Nephron (organoid): Measurements from ENCODE around the gene SRGAP3.

Experiments
- H3K27ac Mint-ChIP-seq, 3 experiments: 2 replicates each; pipeline ENCODE4 v1.8.0; 2020; ENCODE audit warnings: mixed read lengths in 3 of 3, mild to moderate bottlenecking in 2 of 3, moderate library complexity in 1 of 3
- H3K27me3 Mint-ChIP-seq: 2 replicates; pipeline ENCODE4 v1.8.0; 2021; ENCODE audit warnings: low read depth, mild to moderate bottlenecking, moderate library complexity, mixed read lengths
- H3K36me3 Mint-ChIP-seq: 2 replicates; pipeline ENCODE4 v1.8.0; 2020; ENCODE audit warnings: low read depth, mixed read lengths
- H3K4me1 Mint-ChIP-seq: 2 replicates; pipeline ENCODE4 v1.8.0; 2020; ENCODE audit warnings: mixed read lengths
- H3K4me3 Mint-ChIP-seq, 3 experiments: 2 replicates each; pipeline ENCODE4 v1.8.0; 2020; ENCODE audit warnings: mild to moderate bottlenecking in 3 of 3, mixed read lengths in 3 of 3, moderate library complexity in 2 of 3
- H3K9me3 Mint-ChIP-seq: 2 replicates; pipeline ENCODE4 v1.8.0; 2020; ENCODE audit warnings: mixed read lengths
- TF ChIP-seq, protein P1 (sequence below), 3 experiments: fragments of 200-600 bp; sonication (generic); IDR thresholded peaks; one replicate each; pipeline ENCODE4 v1.5.0; 2021; ENCODE audit warnings: antibody characterized with exemption in 3 of 3; ENCODE audit not compliant: unreplicated experiment in 3 of 3

Gene SRGAP3

DNA sequence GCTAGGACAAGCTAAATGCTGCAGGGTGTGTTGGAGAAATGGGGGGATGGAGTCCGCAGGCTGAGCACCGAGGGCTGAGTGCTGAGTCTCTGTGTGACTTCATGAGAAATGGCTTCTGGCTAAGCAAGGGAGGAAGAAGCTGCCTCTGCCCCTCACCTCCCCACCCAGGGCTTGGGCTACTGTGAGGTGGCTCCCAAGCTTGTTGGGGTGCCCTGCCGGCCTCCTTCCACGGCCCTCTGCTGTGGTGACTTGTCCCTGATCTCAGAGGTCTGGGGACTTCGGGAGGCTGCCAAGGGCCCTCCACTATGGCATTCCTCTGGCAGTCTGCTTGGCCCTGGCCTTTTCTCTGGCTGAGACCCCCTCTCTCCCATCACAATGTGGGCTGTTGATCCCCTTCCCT is 256.1 kb downstream of the SRGAP3 start:
- Mint-ChIP-seq H3K36me3 (peaks cover 12% of the 10 kb centered on the region), H3K4me1 (peaks cover 27% of the 10 kb centered on the region), H3K27me3 (peaks cover 5% of the 10 kb centered on the region), H3K9me3 (no peaks in the 10 kb centered on the region), H3K4me3 (no peak overlapping the region), H3K27ac (no peak overlapping the region)
- TF ChIP-seq, protein P1, sequence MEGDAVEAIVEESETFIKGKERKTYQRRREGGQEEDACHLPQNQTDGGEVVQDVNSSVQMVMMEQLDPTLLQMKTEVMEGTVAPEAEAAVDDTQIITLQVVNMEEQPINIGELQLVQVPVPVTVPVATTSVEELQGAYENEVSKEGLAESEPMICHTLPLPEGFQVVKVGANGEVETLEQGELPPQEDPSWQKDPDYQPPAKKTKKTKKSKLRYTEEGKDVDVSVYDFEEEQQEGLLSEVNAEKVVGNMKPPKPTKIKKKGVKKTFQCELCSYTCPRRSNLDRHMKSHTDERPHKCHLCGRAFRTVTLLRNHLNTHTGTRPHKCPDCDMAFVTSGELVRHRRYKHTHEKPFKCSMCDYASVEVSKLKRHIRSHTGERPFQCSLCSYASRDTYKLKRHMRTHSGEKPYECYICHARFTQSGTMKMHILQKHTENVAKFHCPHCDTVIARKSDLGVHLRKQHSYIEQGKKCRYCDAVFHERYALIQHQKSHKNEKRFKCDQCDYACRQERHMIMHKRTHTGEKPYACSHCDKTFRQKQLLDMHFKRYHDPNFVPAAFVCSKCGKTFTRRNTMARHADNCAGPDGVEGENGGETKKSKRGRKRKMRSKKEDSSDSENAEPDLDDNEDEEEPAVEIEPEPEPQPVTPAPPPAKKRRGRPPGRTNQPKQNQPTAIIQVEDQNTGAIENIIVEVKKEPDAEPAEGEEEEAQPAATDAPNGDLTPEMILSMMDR (IDR thresholded peaks at IDR 0.05; ENCODE audit: unreplicated experiment in 3 of 3) = no peak

GRCh38 chr3:8992854-8993253 is 256.6 kb downstream of the SRGAP3 start:
- Mint-ChIP-seq H3K9me3 (no peaks in the 10 kb centered on the region), H3K27ac (no peak overlapping the region), H3K36me3 (peaks cover 12% of the 10 kb centered on the region), H3K4me3 (no peak overlapping the region), H3K4me1 (peaks cover 32% of the 10 kb centered on the region), H3K27me3 (peaks cover 5% of the 10 kb centered on the region)
- TF ChIP-seq, protein P1 (IDR thresholded peaks at IDR 0.05; ENCODE audit: unreplicated experiment in 3 of 3) = no peak

- H3K36me3 Mint-ChIP-seq = peaks cover 12% of the 10 kb centered on the region
- no peak overlapping the region for H3K27ac Mint-ChIP-seq
- TF ChIP-seq, protein P1 (IDR thresholded peaks at IDR 0.05; ENCODE audit: unreplicated experiment in 3 of 3) = no peak
- no peaks in the 10 kb centered on the region for H3K9me3 Mint-ChIP-seq
- peaks cover 31% of the 10 kb centered on the region for H3K4me1 Mint-ChIP-seq
- no peak overlapping the region for H3K4me3 Mint-ChIP-seq
- peaks cover 4% of the 10 kb centered on the region for H3K27me3 Mint-ChIP-seq
Measured at GRCh38 chr3:8992199-8992598, 257.2 kb downstream of the SRGAP3 start.

DNA sequence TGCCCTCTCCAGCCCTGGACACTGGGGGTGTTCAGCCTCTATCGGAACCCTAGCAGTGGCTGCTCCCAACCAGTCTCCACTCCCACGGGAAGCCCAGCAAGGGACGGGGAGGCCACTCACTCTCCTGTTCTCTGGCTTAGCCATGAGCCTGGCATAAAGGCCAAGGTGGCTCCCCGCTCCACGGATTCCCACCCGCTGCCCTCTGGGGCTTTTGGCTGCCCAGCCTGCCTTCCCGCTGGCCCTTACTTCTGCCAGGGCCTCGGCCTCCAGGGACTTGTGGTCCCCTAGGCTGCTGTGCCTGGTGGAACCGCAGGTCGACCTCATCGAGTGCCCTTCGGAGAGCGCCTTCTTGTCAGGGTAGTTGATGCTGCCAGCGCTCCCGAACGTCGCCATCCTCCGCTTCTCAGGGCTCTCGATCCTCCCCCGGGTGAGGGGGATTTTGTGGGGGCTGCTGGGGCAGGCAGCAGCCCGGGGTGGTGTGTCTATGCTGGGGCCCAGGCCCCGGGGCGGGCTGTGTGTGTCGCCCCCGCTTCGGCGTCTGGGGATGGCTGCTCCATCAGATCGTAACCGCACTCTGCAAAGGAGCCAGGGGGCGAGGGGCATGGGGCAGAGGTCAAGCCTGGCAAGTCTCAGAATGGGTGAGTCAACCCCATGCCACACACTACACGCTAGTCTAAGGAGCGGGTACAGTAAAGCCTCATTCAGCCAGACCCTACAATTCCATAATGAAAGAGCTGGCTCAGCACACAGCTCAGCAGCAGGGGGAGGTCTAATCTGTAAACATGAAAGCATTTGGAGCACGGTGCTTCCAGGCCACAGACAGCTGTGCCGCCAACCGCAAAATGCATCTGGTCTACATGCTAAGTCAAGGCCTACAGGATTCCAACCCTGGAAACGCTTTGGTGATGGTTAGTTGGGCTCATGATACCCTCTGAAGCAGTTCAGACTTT is 258.9 kb downstream of the SRGAP3 start:
- Mint-ChIP-seq H3K9me3 (no peaks in the 10 kb centered on the region), H3K27ac (no peak overlapping the region), H3K4me1 (peaks cover 28% of the 10 kb centered on the region), H3K36me3 (peaks cover 12% of the 10 kb centered on the region), H3K4me3 (no peak overlapping the region), H3K27me3 (no peaks in the 10 kb centered on the region)
- TF ChIP-seq, protein P1 (IDR thresholded peaks at IDR 0.05; ENCODE audit: unreplicated experiment in 3 of 3) = no peak

DNA sequence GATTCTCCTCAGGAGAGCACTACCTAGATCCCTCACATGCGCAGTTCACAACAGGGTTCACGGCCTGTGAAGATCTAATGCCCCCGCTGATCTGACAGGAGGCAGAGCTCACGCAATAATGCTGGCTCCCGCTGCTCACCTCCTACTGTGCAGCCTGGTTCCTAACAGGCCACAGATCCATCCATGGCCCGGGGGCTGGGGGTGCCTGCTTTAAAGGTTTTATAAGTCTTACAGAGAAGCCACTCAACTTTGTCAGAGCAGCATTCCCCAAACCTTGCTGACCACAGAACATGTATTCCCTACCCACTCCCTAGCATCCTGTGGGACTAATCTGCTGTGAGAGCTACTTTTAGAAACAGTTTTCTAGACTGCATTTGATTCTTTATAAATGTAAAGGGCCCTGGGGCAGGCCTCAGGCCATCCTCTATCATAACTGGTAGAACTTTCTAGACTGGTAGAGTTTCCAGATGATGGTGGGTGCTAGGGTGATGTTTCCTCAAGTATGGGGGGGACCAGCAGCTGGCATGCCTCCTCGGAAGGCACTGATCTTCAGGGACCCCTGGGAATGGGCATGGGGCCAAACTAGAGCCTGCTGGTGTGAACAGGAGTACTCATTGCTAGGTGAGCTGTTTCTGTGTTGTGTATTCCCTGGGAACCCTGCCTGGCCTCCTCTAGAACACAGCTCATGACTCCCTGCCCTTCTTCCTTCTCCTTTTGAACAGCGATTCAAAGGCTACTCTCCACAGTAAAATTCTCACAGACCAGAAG is 260.5 kb downstream of the SRGAP3 start:
- Mint-ChIP-seq H3K4me3 (no peak overlapping the region), H3K36me3 (peaks cover 12% of the 10 kb centered on the region), H3K27ac (peak overlapping the region in 1 of 3 experiments; percentile 47), H3K9me3 (no peaks in the 10 kb centered on the region), H3K4me1 (peaks cover 28% of the 10 kb centered on the region), H3K27me3 (no peaks in the 10 kb centered on the region)
- TF ChIP-seq, protein P1 (IDR thresholded peaks at IDR 0.05; ENCODE audit: unreplicated experiment in 3 of 3) = no peak
